HG02981 (cell line): ENCODE measurements around the gene IGSF9B.
A peak's percentile ranks its signal among the peaks of the same experiment; 100 is the strongest.

Source experiments
- ATAC-seq: cut with Tn5 transposase; IDR thresholded peaks from one replicate; pipeline ENCODE4 v1.9.1; 2021; ENCODE audit warnings: mild to moderate bottlenecking, moderate library complexity; ENCODE audit not compliant: unreplicated experiment

IGSF9B gene

GRCh38 chr11:133938166-133938565 is 18.6 kb downstream of the IGSF9B start:
- no peak for ATAC-seq

- no peak for ATAC-seq
These were observed 19.3 kb downstream of the IGSF9B start for GRCh38 chr11:133937468-133937867.

DNA sequence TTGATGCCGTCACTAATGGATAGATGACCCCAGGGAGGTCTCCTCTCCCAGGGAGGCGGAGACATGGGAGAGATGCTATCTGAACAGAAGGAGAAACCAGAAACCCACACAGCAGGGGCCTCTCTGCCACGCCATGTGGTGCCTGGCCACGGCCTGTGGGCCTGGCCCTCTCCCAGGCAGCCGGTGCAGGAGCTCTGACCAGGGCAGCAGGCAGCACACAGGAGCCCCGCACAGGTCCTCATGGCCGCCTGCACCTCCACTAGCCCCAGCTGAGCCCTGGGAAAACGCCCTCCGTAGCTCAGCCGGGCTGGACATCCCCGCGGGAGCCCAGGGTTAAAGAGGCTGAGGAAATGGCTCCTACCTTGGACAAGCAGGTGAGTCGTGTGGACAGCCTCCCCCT is 19.8 kb downstream of the IGSF9B start:
- no peak for ATAC-seq

GRCh38 chr11:133936592-133936991 is 20.2 kb downstream of the IGSF9B start:
- ATAC-seq, result no peak

DNA sequence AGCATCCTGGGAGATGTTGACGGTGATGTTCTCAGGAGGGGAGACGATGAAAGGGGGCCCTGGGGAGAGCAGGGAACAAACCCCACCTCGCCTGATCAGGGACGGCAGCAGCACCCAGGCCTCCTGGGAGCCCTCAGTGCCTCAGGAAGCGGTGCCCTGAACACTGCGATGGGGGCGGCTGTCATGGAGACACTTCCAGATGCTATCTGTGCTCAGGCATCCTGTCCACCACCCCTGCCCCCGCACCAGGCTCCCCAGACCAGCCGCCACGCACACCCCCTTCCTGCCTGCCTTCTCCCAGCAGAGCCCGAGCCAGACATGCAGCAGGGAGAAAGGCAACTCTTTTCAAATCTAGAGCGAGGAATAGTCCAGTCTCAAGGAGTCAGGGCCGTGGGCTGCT is 20.6 kb downstream of the IGSF9B start:
- ATAC-seq, result no peak

GRCh38 chr11:133935551-133935910 is 21.2 kb downstream of the IGSF9B start:
- no peak for ATAC-seq

GRCh38 chr11:133934599-133935550 is 21.9 kb downstream of the IGSF9B start:
- ATAC-seq, result no peak

DNA sequence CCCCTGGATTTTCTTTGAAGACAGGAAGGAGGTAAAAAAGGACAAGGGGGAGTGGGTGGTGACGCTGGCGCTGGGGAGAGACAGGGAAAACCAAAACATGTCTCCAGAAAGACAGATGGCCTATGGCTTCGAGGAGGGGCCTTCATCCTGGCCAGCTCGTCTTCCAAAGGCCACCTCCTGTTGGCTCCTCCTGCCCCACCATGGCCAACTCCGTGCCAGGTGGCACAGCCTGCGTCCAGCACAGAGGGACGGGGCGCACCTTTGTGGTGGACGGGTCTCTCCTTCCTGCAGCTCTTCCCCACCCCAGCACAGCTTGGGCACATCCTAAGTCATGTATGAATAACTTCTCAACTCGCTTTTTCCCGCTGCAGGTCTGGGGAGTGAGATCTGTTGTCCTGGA is 22.7 kb downstream of the IGSF9B start:
- no peak for ATAC-seq

GRCh38 chr11:133931449-133932060 is 25.2 kb downstream of the IGSF9B start:
- no peak for ATAC-seq

GRCh38 chr11:133930767-133931448 is 25.9 kb downstream of the IGSF9B start:
- no peak for ATAC-seq

- ATAC-seq, result no peak
These were observed 26.6 kb downstream of the IGSF9B start for GRCh38 chr11:133930053-133930766.

DNA sequence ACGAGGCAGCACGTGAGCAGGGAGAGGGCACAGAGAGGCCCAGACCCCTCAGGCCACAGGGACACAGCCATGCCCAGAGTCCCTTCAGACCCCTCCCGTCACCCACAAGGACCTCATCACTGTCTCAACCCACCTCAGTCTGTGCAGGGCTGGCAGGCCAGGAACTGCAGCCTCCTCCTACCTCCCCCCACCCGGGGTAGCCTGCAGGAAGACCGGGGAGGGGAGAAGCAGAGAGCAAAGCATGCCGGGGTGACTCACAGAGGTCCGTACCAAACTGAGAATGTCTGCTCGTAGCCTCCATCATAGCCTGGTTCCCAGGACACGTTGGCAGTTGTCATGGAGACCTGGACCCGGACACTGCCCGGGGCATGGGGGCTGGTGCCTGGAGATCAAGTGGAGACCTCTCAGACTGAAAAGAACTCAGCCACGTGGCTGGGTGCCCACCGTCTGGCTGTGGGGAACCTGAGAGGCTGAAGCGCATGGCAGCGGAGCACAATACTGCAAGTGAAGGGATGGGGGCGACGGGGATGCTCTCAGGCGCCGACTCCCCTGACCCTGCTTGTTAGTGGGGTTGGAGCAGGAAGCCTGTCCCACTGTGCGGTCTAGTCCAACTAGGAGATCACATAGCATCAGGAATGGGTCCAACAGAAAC is 27.2 kb downstream of the IGSF9B start:
- no peak for ATAC-seq

GRCh38 chr11:133928628-133929059 is 28.1 kb downstream of the IGSF9B start:
- ATAC-seq, result no peak

DNA sequence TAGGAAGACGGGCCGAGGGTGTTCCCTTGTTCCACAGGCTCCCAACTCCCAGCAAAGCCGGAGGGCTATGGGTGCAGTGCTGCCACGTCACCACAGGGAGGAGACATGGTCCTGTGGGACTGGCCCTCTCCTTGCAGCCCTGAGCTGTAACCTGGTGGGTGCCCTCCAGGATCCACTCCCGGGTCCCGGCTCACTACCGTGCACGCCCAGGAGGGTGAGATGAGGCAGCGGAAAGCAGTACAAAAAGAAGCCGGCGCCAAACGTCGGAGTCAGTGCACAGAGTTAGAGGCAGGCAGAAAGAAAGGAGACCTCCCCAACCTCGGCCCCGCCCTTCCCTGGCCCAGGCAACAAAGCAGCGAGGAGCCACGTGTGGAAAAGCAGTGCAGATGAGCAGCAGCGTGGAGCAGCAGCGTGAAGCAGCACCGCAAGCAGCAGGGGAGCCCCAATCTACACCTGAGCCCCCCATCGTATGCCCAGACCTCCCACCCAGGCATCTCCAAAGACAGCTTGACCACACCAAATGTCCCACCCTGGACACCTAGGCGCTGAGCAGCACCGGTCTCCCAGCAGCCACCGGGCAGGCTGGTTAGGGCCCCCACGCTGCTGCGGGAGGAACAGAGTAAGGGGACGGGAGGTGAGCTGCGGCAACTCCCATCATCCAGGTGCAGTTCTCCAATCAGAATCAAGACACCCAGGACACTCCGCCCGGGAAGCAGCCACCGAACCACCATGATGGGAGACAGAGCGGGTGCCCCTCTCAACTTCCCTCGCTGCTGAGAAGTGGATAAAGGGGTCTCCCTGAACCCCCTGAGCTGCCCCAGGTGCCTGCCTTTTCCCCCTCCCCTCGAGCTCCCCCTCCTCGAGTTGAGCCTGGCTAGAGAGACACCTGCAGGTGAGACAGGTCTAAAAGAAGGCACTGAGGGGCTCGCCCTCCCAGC is 28.8 kb downstream of the IGSF9B start:
- ATAC-seq, result peak; percentile 85

DNA sequence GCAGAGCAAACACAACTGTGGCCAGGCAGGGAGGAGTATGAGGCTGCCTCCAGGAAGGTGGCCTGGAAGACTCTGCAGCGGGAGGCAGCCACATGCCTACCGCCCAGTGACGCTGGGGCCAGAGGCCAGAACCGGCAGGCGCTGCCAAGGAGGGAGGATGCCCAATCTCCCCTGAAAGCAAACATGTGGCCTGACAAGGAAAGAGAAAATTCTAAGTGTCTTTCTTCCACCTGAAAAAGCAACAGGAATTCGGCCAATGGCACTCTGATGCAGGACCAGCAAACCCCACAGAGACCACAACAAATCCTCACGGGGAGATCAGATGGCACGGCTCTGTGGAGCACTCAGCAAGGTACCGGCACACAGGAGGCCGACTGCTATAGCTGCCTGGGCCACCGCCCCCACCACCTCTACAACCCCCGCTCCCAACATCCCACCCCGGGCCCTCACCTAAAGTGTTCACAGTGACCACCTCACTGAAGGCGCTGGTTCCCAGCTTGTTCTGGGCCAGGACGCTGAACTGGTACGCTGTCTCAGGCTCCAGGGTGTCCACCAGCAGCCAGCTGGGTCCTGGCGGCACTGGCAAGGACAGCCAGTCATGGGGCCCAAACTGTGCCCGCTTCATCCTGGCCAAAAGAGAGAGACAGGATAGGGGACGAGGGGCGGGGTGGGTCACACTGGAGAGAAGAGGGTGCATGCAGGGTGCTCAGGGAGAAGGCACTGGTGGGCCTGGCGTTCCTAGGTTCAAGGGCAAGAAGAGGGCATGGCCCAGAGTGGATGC is 30.1 kb downstream of the IGSF9B start:
- no peak for ATAC-seq

GRCh38 chr11:133925756-133926155 is 31.0 kb downstream of the IGSF9B start:
- ATAC-seq, result no peak

- ATAC-seq, result no peak
These were observed 32.1 kb downstream of the IGSF9B start for GRCh38 chr11:133924661-133925060.

GRCh38 chr11:133922078-133922870 is 34.5 kb downstream of the IGSF9B start:
- ATAC-seq, result no peak
